ENCODE results near the gene LPIN1.

- TF ChIP-seq ESRRA (CRISPR knock-in tag; IDR thresholded peaks at IDR 0.05; ENCODE audit: low read depth) (peak; percentile 51; the same call in 1 of the 2 replicates), ZSCAN5A (CRISPR knock-in tag; IDR thresholded peaks at IDR 0.05; ENCODE audit: borderline replicate concordance) (no peak; the same call in 1 of the 2 replicates), CTCF (CRISPR knock-in tag; IDR thresholded peaks at IDR 0.05) (no peak)
These were observed 48.2 kb upstream of the LPIN1 start for GRCh38 chr2:11698009-11698922.
